GM12878 (cell line): ENCODE results near the gene CAMTA2.

ENCODE experiments used
- CHD1 ChIP-seq: IDR thresholded peaks from 2 replicates; pipeline ENCODE4 v1.6.1; 2012; ENCODE audit warnings: low read depth, low read length, improper control_type of control experiment
- CTCF ChIP-seq, 3 experiments: IDR thresholded peaks in 2 of 3; conservative IDR thresholded peaks in 1 of 3; 2 replicates each; pipeline ENCODE4 v1.5.1; 2011; ENCODE audit warnings: low read depth in 3 of 3, low read length in 3 of 3, mild to moderate bottlenecking in 3 of 3, control low read depth in 2 of 3, moderate library complexity in 2 of 3, inconsistent platforms in 1 of 3, mixed read lengths in 1 of 3; ENCODE audit not compliant: control insufficient read depth in 2 of 3, insufficient read depth in 1 of 3; ENCODE audit errors: extremely low read depth in 1 of 3
- EP300 ChIP-seq, 2 experiments: fragments of 150-350 bp in 1 of 2; IDR thresholded peaks; 2 replicates each; pipeline ENCODE4 v1.6.1; 2011 to 2012; ENCODE audit warnings: low read depth in 2 of 2, low read length in 2 of 2, borderline replicate concordance in 1 of 2, improper control_type of control experiment in 1 of 2, inconsistent platforms in 1 of 2; ENCODE audit not compliant: control insufficient read depth in 1 of 2
- EZH2 ChIP-seq: IDR thresholded peaks from 2 replicates; pipeline ENCODE4 v1.6.1; 2012; ENCODE audit warnings: low read depth, mild to moderate bottlenecking, control low read depth, inconsistent platforms, low read length, borderline replicate concordance; ENCODE audit not compliant: control insufficient read depth
- GABPA ChIP-seq: IDR thresholded peaks from 2 replicates; pipeline ENCODE4 v1.6.1; 2014; ENCODE audit warnings: antibody characterized with exemption, low read depth, mild to moderate bottlenecking, inconsistent platforms
- KDM1A ChIP-seq: fragments of 200-600 bp; sonication (generic); IDR thresholded peaks from 2 replicates; pipeline ENCODE4 v1.6.1; 2016; ENCODE audit warnings: borderline replicate concordance
- SRF ChIP-seq, 2 experiments: IDR thresholded peaks; 2 replicates each; pipeline ENCODE4 v1.6.1; 2011; ENCODE audit warnings: low read depth in 2 of 2, low read length in 2 of 2, mild to moderate bottlenecking in 1 of 2, moderate library complexity in 1 of 2
- YY1 ChIP-seq: IDR thresholded peaks from 2 replicates; pipeline ENCODE4 v1.6.1; 2011; ENCODE audit warnings: low read depth, mild to moderate bottlenecking, low read length
- TF ChIP-seq, protein P1 (sequence below): IDR thresholded peaks from 2 replicates; pipeline ENCODE4 v1.6.1; 2012; ENCODE audit warnings: low read depth, low read length, improper control_type of control experiment
- TF ChIP-seq, protein P2 (sequence below): fragments of 450-650 bp; IDR thresholded peaks from 2 replicates; pipeline ENCODE4 v1.6.1; 2017; ENCODE audit warnings: mild to moderate bottlenecking
- TF ChIP-seq, protein P3 (sequence below): fragments of 450-650 bp; formaldehyde crosslinking; IDR thresholded peaks from 2 replicates; pipeline ENCODE4 v1.5.0; 2022; ENCODE audit warnings: mild to moderate bottlenecking, missing genetic modification characterization

DNA sequence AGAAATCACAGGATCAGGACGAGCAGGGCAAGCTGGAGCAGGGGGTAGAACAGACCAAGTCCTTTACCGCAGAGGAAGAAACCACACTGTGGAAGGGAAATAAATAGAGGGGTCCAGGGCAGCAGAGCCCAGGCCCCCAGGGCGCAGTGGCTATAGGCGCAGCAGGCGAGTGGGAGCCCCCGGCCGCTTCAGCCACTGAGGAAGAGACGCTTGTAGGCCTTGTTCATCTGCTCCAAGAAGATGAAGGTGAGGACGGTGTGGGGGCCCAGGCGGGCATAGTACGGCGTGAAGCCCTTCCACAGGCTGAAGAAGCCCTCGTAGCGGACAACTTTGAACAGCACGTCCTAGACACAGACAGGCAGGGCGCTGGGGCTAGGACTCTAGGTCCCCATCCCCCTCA lies 49.9 kb downstream of the CAMTA2 start:
- TF ChIP-seq CTCF (IDR thresholded peaks at IDR 0.05 in 2 of 3, conservative IDR thresholded peaks at IDR 0.05 in 1 of 3; ENCODE audit: control insufficient read depth in 2 of 3, extremely low read depth in 1 of 3, insufficient read depth in 1 of 3, low read depth in 3 of 3, low read length in 3 of 3) (no peak), CHD1 (no peak), EZH2 (no peak), EP300 (IDR thresholded peaks at IDR 0.05; ENCODE audit: borderline replicate concordance in 1 of 2, control insufficient read depth in 1 of 2, low read depth in 2 of 2, low read length in 2 of 2) (no peak), GABPA (no peak), YY1 (no peak), SRF (IDR thresholded peaks at IDR 0.05; ENCODE audit: low read depth in 2 of 2, low read length in 2 of 2) (no peak), KDM1A (no peak)
- TF ChIP-seq, protein P1, sequence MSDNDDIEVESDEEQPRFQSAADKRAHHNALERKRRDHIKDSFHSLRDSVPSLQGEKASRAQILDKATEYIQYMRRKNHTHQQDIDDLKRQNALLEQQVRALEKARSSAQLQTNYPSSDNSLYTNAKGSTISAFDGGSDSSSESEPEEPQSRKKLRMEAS = no peak
- TF ChIP-seq, protein P2, sequence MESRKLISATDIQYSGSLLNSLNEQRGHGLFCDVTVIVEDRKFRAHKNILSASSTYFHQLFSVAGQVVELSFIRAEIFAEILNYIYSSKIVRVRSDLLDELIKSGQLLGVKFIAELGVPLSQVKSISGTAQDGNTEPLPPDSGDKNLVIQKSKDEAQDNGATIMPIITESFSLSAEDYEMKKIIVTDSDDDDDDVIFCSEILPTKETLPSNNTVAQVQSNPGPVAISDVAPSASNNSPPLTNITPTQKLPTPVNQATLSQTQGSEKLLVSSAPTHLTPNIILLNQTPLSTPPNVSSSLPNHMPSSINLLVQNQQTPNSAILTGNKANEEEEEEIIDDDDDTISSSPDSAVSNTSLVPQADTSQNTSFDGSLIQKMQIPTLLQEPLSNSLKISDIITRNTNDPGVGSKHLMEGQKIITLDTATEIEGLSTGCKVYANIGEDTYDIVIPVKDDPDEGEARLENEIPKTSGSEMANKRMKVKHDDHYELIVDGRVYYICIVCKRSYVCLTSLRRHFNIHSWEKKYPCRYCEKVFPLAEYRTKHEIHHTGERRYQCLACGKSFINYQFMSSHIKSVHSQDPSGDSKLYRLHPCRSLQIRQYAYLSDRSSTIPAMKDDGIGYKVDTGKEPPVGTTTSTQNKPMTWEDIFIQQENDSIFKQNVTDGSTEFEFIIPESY = no peak
- TF ChIP-seq, protein P3, sequence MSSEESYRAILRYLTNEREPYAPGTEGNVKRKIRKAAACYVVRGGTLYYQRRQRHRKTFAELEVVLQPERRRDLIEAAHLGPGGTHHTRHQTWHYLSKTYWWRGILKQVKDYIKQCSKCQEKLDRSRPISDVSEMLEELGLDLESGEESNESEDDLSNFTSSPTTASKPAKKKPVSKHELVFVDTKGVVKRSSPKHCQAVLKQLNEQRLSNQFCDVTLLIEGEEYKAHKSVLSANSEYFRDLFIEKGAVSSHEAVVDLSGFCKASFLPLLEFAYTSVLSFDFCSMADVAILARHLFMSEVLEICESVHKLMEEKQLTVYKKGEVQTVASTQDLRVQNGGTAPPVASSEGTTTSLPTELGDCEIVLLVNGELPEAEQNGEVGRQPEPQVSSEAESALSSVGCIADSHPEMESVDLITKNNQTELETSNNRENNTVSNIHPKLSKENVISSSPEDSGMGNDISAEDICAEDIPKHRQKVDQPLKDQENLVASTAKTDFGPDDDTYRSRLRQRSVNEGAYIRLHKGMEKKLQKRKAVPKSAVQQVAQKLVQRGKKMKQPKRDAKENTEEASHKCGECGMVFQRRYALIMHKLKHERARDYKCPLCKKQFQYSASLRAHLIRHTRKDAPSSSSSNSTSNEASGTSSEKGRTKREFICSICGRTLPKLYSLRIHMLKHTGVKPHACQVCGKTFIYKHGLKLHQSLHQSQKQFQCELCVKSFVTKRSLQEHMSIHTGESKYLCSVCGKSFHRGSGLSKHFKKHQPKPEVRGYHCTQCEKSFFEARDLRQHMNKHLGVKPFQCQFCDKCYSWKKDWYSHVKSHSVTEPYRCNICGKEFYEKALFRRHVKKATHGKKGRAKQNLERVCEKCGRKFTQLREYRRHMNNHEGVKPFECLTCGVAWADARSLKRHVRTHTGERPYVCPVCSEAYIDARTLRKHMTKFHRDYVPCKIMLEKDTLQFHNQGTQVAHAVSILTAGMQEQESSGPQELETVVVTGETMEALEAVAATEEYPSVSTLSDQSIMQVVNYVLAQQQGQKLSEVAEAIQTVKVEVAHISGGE = no peak
